Activated CD4-positive, alpha-beta T cell treated with anti-CD3 and anti-CD28 coated beads, Interleukin-2, amount 50 U/mL, for 24 hours (primary cell): ENCODE measurements around the gene NIPBL.
"Not testable (repeated sequence)": the region's sequence is repeated elsewhere in the genome, so short reads cannot be mapped to it uniquely, and the experiment has no call there.

ENCODE experiments used
- DNase-seq, 2 donors: peaks; one replicate each; pipeline ENCODE4 v3.0.0-alpha.2; 2020; ENCODE audit warnings: low read depth in 1 of 2, low spot score in 1 of 2

Gene NIPBL

GRCh38 chr5:37082977-37083376 lies 206.4 kb downstream of the NIPBL start:
- DNase-seq: not testable (repeated sequence)

GRCh38 chr5:37086026-37086425 lies 209.5 kb downstream of the NIPBL start:
- not testable (repeated sequence) for DNase-seq

GRCh38 chr5:37086466-37087173 lies 210.1 kb downstream of the NIPBL start:
- DNase-seq: no peak

GRCh38 chr5:37088009-37088408 lies 211.4 kb downstream of the NIPBL start:
- DNase-seq: no peak

- DNase-seq: no peak
Measured at GRCh38 chr5:37090123-37090726, 213.7 kb downstream of the NIPBL start.

- no peak for DNase-seq
Measured at GRCh38 chr5:37090781-37091180, 214.2 kb downstream of the NIPBL start.

- not testable (repeated sequence) for DNase-seq
Measured at GRCh38 chr5:37093795-37094194, 217.2 kb downstream of the NIPBL start.

GRCh38 chr5:37099267-37099666 lies 222.7 kb downstream of the NIPBL start:
- not testable (repeated sequence) for DNase-seq

- DNase-seq: no peak
Measured at GRCh38 chr5:37103302-37103701, 226.7 kb downstream of the NIPBL start.

GRCh38 chr5:37109338-37109737 lies 232.8 kb downstream of the NIPBL start:
- DNase-seq: no peak

- no peak for DNase-seq
Measured at GRCh38 chr5:37110135-37110534, 233.6 kb downstream of the NIPBL start.

GRCh38 chr5:37111426-37112382 lies 235.1 kb downstream of the NIPBL start:
- peak in 1 of 2 donors; percentile 18 for DNase-seq

- no peak for DNase-seq
Measured at GRCh38 chr5:37112383-37112991, 235.9 kb downstream of the NIPBL start.
